Ectodermal cell (in vitro differentiated cells): ENCODE results near the gene SPNS2.
"Not testable (repeated sequence)": the region's sequence is repeated elsewhere in the genome, so short reads cannot be mapped to it uniquely, and the experiment has no call there.

Experiments
- H3K27ac ChIP-seq: 2 replicates; pipeline ENCODE4 v1.7.0; 2013; ENCODE audit warnings: mild to moderate bottlenecking, low read depth, low read length; ENCODE audit not compliant: insufficient read depth, poor library complexity, severe bottlenecking
- H3K27me3 ChIP-seq: 2 replicates; pipeline ENCODE4 v1.7.0; 2013; ENCODE audit warnings: mild to moderate bottlenecking, low read length; ENCODE audit not compliant: insufficient read depth, control insufficient read depth, poor library complexity, severe bottlenecking
- H3K36me3 ChIP-seq: one replicate; pipeline ENCODE4 v1.7.0; 2013; ENCODE audit warnings: low read length; ENCODE audit not compliant: control insufficient read depth, insufficient read depth
- H3K4me1 ChIP-seq: one replicate; pipeline ENCODE4 v1.7.0; 2013; ENCODE audit warnings: low read length; ENCODE audit not compliant: control insufficient read depth, insufficient read depth
- H3K4me3 ChIP-seq: 2 replicates; pipeline ENCODE4 v1.7.0; 2013; ENCODE audit warnings: low read depth, low read length, control low read depth; ENCODE audit not compliant: insufficient read depth
- H3K9me3 ChIP-seq: 2 replicates; pipeline ENCODE4 v1.7.0; 2013; ENCODE audit warnings: mild to moderate bottlenecking, low read length, moderate library complexity; ENCODE audit not compliant: control insufficient read depth
- WGBS, 2 experiments: methylation state at CpG; one replicate each; pipeline ENCODE4 v1.1.7; 2013; ENCODE audit warnings: missing lambda C conversion rate in 2 of 2; 5-methylcytosine and 5-hydroxymethylcytosine counted together

The SPNS2 gene

GRCh38 chr17:4573115-4573514 lies 74.4 kb downstream of the SPNS2 start:
- H3K4me1 ChIP-seq: peaks cover 19% of the 10 kb centered on the region
- H3K27ac ChIP-seq: no peak overlapping the region
- 90 to 94% methylated on average over 3 of the region's 4 CpGs for WGBS, 2 experiments
- H3K9me3 ChIP-seq: no peaks in the 10 kb centered on the region
- H3K27me3 ChIP-seq: no peaks in the 10 kb centered on the region
- H3K36me3 ChIP-seq: no peaks in the 10 kb centered on the region
- no peak overlapping the region for H3K4me3 ChIP-seq

- Histone ChIP-seq H3K27ac (no peak overlapping the region), H3K27me3 (no peaks in the 10 kb centered on the region), H3K4me3 (no peak overlapping the region), H3K36me3 (no peaks in the 10 kb centered on the region), H3K9me3 (no peaks in the 10 kb centered on the region), H3K4me1 (peaks cover 19% of the 10 kb centered on the region)
- 72 to 80% methylated on average over 7 of the region's 7 CpGs for WGBS, 2 experiments
These were observed 75.0 kb downstream of the SPNS2 start for GRCh38 chr17:4573669-4574068.

DNA sequence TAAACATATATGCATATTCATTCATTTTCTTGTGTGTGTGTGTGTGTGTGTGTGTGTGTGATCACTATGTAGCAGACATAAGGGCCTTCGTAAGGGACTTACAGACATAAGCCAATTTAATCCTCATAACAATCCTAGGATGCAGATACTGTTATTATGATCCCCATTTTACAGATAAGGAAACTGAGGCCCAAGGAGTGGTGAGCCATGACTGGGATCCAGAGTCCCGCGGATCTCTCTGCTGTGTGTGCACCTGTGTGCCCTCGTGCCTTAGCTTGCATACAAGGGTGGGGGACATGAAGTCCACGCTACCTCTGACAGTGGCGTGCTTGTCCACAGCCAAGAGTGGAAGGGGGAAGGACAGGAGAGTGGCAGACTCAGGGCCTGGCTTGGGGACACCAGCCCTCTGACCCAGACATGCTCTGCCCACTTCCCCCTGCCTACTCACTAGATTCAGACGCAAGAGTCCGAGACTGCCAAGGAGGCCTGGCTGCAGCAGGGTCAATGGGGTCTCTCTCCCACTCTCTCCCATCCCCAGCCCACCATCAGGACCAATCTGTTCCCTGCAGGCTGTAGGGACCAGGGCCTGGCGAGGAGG lies 75.9 kb downstream of the SPNS2 start:
- H3K27ac ChIP-seq: no peak overlapping the region
- WGBS, 2 experiments: 92 to 95% methylated on average over 9 of the region's 9 CpGs
- no peaks in the 10 kb centered on the region for H3K36me3 ChIP-seq
- H3K4me1 ChIP-seq: peaks cover 19% of the 10 kb centered on the region
- no peaks in the 10 kb centered on the region for H3K27me3 ChIP-seq
- H3K9me3 ChIP-seq: no peaks in the 10 kb centered on the region
- no peak overlapping the region for H3K4me3 ChIP-seq

DNA sequence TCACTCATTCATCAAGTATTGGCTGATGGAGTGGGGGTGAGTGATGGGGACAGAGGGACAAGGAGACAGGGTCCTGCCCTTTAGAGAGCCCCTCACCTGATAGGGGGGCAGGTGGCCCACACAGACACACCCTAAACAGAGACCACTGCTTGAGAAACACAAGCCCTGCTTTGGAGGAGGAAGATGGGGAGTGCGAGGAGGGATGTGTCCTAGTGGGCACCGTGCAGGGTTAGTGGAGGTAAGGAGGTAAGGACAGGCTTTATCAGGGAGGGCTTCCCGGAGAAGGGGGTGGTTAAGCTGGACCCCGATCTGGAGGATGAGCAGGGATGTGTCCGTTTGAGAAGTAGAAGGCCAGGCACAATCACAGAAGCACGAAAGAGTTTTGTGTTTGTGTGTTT lies 77.5 kb downstream of the SPNS2 start:
- Histone ChIP-seq H3K4me1 (peaks cover 19% of the 10 kb centered on the region), H3K27me3 (no peaks in the 10 kb centered on the region), H3K4me3 (no peak overlapping the region), H3K9me3 (no peaks in the 10 kb centered on the region), H3K36me3 (no peaks in the 10 kb centered on the region), H3K27ac (no peak overlapping the region)
- 54 to 57% methylated on average over 6 of the region's 6 CpGs for WGBS, 2 experiments

- Histone ChIP-seq H3K36me3 (no peaks in the 10 kb centered on the region), H3K27ac (no peak overlapping the region), H3K4me3 (no peak overlapping the region), H3K9me3 (no peaks in the 10 kb centered on the region), H3K27me3 (no peaks in the 10 kb centered on the region), H3K4me1 (peaks cover 19% of the 10 kb centered on the region)
- WGBS, 2 experiments: 19 to 25% methylated on average over 18 of the region's 18 CpGs
These were observed 78.1 kb downstream of the SPNS2 start for GRCh38 chr17:4576729-4577322.

DNA sequence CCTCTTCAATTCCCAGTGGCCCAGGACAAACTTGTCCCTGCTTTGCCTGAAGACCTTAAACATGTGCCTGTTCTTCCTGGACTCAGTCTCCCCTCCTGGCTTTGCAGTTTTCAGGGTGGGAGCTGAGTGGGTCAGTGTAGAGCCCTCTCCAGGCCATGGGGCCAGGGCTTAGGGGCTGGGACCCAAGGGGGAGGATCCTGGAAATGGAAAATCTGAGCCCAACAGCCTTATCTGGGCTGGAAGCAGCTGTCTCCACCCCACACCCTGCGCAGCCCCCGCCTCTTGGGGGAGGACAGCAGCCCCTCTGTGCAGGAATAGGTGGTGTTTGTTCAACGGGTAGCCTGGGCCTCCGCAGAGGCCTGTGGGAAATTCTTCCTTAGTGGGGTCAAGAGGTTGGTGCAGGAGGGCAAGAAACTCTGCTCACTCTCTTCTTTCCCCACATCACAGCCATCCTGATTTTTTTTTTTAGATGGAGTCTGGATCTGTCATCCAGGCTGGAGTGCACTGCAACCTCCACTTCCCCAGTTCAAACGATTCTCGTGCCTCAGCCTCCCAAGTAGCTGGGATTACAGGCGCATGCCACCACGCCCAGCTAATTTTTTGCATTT lies 78.8 kb downstream of the SPNS2 start:
- Histone ChIP-seq H3K27ac (no peak overlapping the region), H3K27me3 (no peaks in the 10 kb centered on the region), H3K9me3 (no peaks in the 10 kb centered on the region), H3K36me3 (no peaks in the 10 kb centered on the region), H3K4me3 (no peak overlapping the region), H3K4me1 (peaks cover 26% of the 10 kb centered on the region)
- 89 to 93% methylated on average over 8 of the region's 8 CpGs for WGBS, 2 experiments

DNA sequence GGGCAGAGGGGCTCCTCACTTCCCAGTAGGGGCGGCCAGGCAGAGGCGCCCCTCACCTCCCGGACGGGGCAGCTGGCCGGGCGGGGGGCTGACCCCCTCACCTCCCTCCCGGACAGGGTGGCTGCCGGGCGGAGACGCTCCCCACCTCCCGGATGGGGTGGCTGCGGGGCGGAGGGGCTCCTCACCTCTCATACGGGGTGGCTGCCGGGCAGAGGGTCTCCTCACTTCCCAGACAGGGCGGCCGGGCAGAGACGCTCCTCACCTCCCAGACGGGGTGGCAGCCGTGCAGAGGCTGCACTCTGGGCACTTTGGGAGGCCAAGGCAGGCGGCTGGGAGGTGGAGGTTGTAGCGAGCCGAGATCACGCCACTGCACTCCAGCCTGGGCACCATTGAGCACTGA lies 79.7 kb downstream of the SPNS2 start:
- not testable (repeated sequence) for H3K9me3 ChIP-seq, H3K4me3 ChIP-seq, H3K36me3 ChIP-seq, H3K27ac ChIP-seq, H3K27me3 ChIP-seq
- WGBS, 2 experiments: 96 to 97% methylated on average over 21 of the region's 24 CpGs
- H3K4me1 ChIP-seq: peaks cover 34% of the 10 kb centered on the region

- Histone ChIP-seq H3K36me3 (no peaks in the 10 kb centered on the region), H3K27ac (no peak overlapping the region), H3K27me3 (peaks cover 20% of the 10 kb centered on the region), H3K4me3 (no peak overlapping the region), H3K9me3 (no peaks in the 10 kb centered on the region), H3K4me1 (peaks cover 43% of the 10 kb centered on the region)
- 94 to 95% methylated on average over 11 of the region's 11 CpGs for WGBS, 2 experiments
These were observed 81.0 kb downstream of the SPNS2 start for GRCh38 chr17:4579678-4580077.

DNA sequence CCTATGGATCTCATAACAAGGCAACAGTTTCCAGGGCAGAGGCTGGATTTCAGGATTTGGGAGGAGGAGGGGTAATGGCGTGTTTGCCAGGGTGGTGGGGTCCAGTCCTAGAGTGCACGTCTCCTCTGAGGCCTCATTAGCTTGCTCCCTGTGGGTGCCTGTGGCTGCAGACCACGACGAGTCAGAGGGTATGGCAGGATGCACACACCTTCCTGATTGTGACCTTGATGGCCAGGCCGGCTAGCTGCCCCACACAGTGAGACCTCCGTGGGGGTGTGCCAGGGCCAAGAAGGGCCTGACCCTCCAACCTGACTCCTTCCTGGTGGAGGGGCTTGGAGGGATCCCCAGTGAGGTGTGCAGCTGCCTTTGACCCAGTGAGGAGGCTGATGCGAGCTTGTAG lies 81.6 kb downstream of the SPNS2 start:
- Histone ChIP-seq H3K4me1 (peaks cover 43% of the 10 kb centered on the region), H3K27ac (no peak overlapping the region), H3K27me3 (peaks cover 26% of the 10 kb centered on the region), H3K36me3 (no peaks in the 10 kb centered on the region), H3K9me3 (no peaks in the 10 kb centered on the region), H3K4me3 (no peak overlapping the region)
- WGBS, 2 experiments: 86 to 89% methylated on average over 7 of the region's 7 CpGs

GRCh38 chr17:4582101-4582501 lies 83.4 kb downstream of the SPNS2 start:
- Histone ChIP-seq H3K9me3 (no peaks in the 10 kb centered on the region), H3K27me3 (peaks cover 40% of the 10 kb centered on the region), H3K36me3 (no peaks in the 10 kb centered on the region), H3K27ac (no peak overlapping the region), H3K4me1 (peaks cover 33% of the 10 kb centered on the region), H3K4me3 (no peak overlapping the region)
- WGBS, 2 experiments: 72% methylated on average over 7 of the region's 7 CpGs
